Panc1 (cell line): ENCODE results near the gene KCNC3. TPM values are rescaled to one million over a fixed set of nuclear protein-coding genes. Genes with fewer than 3 reads are reported as not detected.

Source experiments
- ATAC-seq: fragments of 200-7000 bp; cut with Tn5 transposase; 2 replicates; pipeline ENCODE4 v1.9.1; 2020; ENCODE audit warnings: mild to moderate bottlenecking, moderate library complexity
- BruUV-seq: library from RNA; stranded (reverse); fragments of 400-500 nt; replicated peaks from 2 replicates; lab custom pipeline; 2021; lab: Mats Ljungman, UMichigan
- CTCF ChIA-PET: fragments of 300-600 bp; sonication (Branson Sonifier 250); formaldehyde crosslinking; loops from one replicate; lab custom pipeline; 2022; ENCODE audit warnings: antibody characterized with exemption; lab: Charles Lee
- POLR2A ChIA-PET: fragments of 300-600 bp; sonication (Branson Sonifier 250); formaldehyde crosslinking; loops from one replicate; lab custom pipeline; 2022; ENCODE audit warnings: antibody characterized with exemption; lab: Charles Lee
- DNase-seq: peaks from one replicate; pipeline ENCODE4 v3.0.0-alpha.2; 2010; ENCODE audit warnings: low read depth, low spot score
- H3K27ac ChIP-seq: 2 replicates; pipeline ENCODE4 v1.5.1; 2011; ENCODE audit warnings: mild to moderate bottlenecking, low read length, inconsistent platforms
- H3K27me3 ChIP-seq: fragments of 200-500 bp; sonication (Bioruptor generic); 2 replicates; pipeline ENCODE4 v1.6.0; 2014; ENCODE audit warnings: low read length, inconsistent platforms; ENCODE audit not compliant: control insufficient read depth, insufficient read depth
- H3K36me3 ChIP-seq: fragments of 200-500 bp; sonication (Bioruptor generic); 2 replicates; pipeline ENCODE4 v1.5.1; 2014; ENCODE audit warnings: inconsistent platforms, mild to moderate bottlenecking, low read length, moderate library complexity; ENCODE audit not compliant: control insufficient read depth, insufficient read depth
- H3K4me1 ChIP-seq: 2 replicates; pipeline ENCODE4 v1.5.1; 2011; ENCODE audit warnings: inconsistent platforms, mild to moderate bottlenecking, low read length, moderate library complexity; ENCODE audit not compliant: control insufficient read depth, insufficient read depth
- H3K4me3 ChIP-seq, 2 experiments: 2 replicates each; pipeline ENCODE4 v1.5.1; 2011 to 2012; ENCODE audit warnings: low read depth in 2 of 2, low read length in 2 of 2, mild to moderate bottlenecking in 2 of 2, inconsistent platforms in 1 of 2, moderate library complexity in 1 of 2
- H3K9me3 ChIP-seq: fragments of 200-500 bp; sonication (Bioruptor generic); 2 replicates; pipeline ENCODE4 v1.5.1; 2014; ENCODE audit warnings: low read depth, mild to moderate bottlenecking, inconsistent platforms, low read length, moderate library complexity; ENCODE audit not compliant: control insufficient read depth, insufficient read depth
- POLR2AphosphoS5 ChIP-seq: IDR thresholded peaks from 2 replicates; pipeline ENCODE4 v1.6.1; 2012; ENCODE audit warnings: mild to moderate bottlenecking, low read depth, low read length, moderate library complexity
- REST ChIP-seq, 2 experiments: IDR thresholded peaks; 2 replicates each; pipeline ENCODE4 v1.6.1; 2011 to 2012; ENCODE audit warnings: low read depth in 2 of 2, control low read depth in 1 of 2, low read length in 1 of 2, mild to moderate bottlenecking in 1 of 2, moderate library complexity in 1 of 2; ENCODE audit not compliant: insufficient read depth in 1 of 2
- SIN3A ChIP-seq: IDR thresholded peaks from 2 replicates; pipeline ENCODE4 v1.6.1; 2012; ENCODE audit warnings: low read depth, mild to moderate bottlenecking, low read length, moderate library complexity, borderline replicate concordance; ENCODE audit not compliant: insufficient read depth
- TCF7L2 ChIP-seq: IDR thresholded peaks from 2 replicates; pipeline ENCODE4 v1.6.1; 2011; ENCODE audit warnings: mild to moderate bottlenecking, low read depth, low read length, inconsistent platforms
- in situ Hi-C: cut with HindIII; loops from 2 replicates; pipeline ENCODE4 v1.10.0; 2016; ENCODE audit warnings: low sequenced_read_pairs, low pct_unique_long_range_greater_than_20kb
- intact Hi-C: fragments of 100-400 bp; cut with micrococcal nuclease; formaldehyde crosslinking; loops from one replicate; pipeline ENCODE4 v1.10.0; 2022; ENCODE audit not compliant: unreplicated experiment
- total RNA-seq: library from RNA; stranded (reverse); gene quantifications from one replicate; pipeline ENCODE4 v1.2.1, GENCODE V29; 2021; ENCODE audit not compliant: unreplicated experiment
- TF ChIP-seq, protein P1 (sequence below): fragments of 450-650 bp; IDR thresholded peaks from 2 replicates; pipeline ENCODE4 v1.5.1; 2017; ENCODE audit warnings: mild to moderate bottlenecking

KCNC3 gene
- total RNA-seq, 1 experiment from 2014 or later, result 10.8 TPM

DNA sequence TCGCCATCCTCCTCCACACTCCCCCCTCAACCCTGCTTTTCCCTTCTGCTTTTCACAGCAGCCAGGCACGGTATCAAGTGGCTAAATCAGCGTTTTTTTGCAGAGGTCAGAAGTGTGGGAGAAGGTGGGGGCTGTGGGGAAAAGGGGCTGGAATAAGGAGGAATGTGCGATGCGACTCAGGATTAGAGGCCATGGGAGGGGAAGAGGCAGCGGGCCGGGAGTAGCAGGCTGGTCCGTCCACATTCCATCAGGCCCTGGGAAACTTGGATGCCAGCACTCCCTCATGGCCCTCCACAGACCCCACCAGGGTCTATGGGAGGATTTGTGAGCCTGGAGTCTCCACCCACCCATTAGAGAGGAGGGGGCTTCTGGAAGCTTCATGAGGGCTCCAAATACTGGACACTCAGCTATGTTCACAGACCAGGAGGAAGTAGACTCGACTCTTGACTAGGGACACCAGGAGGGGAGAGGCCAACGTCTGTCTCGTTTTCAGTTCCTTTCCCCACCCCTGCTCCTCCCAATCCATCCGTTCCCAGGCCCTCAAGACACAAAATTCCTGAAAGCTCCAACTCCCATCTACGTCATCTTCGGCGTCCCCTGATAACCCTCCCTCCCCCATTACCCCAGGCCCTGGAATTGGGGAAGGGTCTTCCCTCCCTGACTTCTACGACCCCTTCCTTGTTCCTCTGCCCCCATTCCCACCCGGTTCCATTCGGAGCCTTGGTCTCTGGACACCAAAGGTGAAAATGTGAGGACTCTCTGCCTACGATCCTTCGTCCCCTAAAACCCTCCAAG, 3.3 kb upstream of the KCNC3 start:
- TF ChIP-seq SIN3A (no peak), REST (IDR thresholded peaks at IDR 0.05; ENCODE audit: insufficient read depth in 1 of 2, low read depth in 2 of 2, low read length in 1 of 2) (no peak), POLR2AphosphoS5 (no peak), TCF7L2 (no peak)
- TF ChIP-seq, protein P1, sequence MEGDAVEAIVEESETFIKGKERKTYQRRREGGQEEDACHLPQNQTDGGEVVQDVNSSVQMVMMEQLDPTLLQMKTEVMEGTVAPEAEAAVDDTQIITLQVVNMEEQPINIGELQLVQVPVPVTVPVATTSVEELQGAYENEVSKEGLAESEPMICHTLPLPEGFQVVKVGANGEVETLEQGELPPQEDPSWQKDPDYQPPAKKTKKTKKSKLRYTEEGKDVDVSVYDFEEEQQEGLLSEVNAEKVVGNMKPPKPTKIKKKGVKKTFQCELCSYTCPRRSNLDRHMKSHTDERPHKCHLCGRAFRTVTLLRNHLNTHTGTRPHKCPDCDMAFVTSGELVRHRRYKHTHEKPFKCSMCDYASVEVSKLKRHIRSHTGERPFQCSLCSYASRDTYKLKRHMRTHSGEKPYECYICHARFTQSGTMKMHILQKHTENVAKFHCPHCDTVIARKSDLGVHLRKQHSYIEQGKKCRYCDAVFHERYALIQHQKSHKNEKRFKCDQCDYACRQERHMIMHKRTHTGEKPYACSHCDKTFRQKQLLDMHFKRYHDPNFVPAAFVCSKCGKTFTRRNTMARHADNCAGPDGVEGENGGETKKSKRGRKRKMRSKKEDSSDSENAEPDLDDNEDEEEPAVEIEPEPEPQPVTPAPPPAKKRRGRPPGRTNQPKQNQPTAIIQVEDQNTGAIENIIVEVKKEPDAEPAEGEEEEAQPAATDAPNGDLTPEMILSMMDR, result no peak
- Histone ChIP-seq H3K9me3 (no peaks in the 10 kb centered on the region), H3K4me3 (peak overlapping the region; percentile 45 to 73), H3K27me3 (no peaks in the 10 kb centered on the region), H3K4me1 (peaks cover 10% of the 10 kb centered on the region), H3K36me3 (no peaks in the 10 kb centered on the region), H3K27ac (peak overlapping the region; percentile 72)
- in situ Hi-C loops (no loop called here), intact Hi-C loops (no loop called here)
- ChIA-PET CTCF (no interaction called here), POLR2A (no interaction called here)
- ATAC-seq (no peak), DNase-seq (no peak)
- BruUV-seq, result TSS peak; percentile 81

DNA sequence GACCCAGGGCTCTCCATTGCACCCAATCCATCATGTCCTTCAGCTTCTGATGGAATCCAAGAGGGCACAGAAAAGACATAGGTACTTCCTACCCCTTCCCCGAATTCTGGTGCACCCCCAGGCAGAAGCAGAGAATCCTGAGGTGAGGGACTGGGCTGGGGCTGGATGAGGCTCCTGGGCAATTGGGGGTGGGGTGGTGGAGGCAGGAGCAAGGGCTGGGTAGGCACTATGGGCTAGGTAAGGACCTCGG, 2.7 kb upstream of the KCNC3 start:
- DNase-seq, result no peak
- no peak overlapping the region; a peak in 2 of 4 replicates for H3K4me3 ChIP-seq
- ATAC-seq, result no peak
- in situ Hi-C loops, result no loop called here
- peaks cover 12% of the 10 kb centered on the region for H3K4me1 ChIP-seq
- ChIA-PET CTCF (no interaction called here), POLR2A (no interaction called here)
- intact Hi-C loops, result no loop called here
- H3K36me3 ChIP-seq, result no peaks in the 10 kb centered on the region
- H3K27ac ChIP-seq, result peak overlapping the region; percentile 8; the same call in 1 of the 2 replicates
- BruUV-seq, result no TSS peak
- H3K27me3 ChIP-seq, result no peaks in the 10 kb centered on the region
- H3K9me3 ChIP-seq, result no peaks in the 10 kb centered on the region
- TF ChIP-seq REST (IDR thresholded peaks at IDR 0.05; ENCODE audit: insufficient read depth in 1 of 2, low read depth in 2 of 2, low read length in 1 of 2) (no peak), TCF7L2 (no peak), SIN3A (no peak), POLR2AphosphoS5 (no peak)
- TF ChIP-seq, protein P1, result no peak
